NCI-H524 (cell line): ENCODE measurements around the gene CLEC2A.
"Not testable (repeated sequence)": the region's sequence is repeated elsewhere in the genome, so short reads cannot be mapped to it uniquely, and the experiment has no call there.

Experiments
- DNase-seq, 2 experiments: peaks; one replicate each; lab custom pipeline; 2025; lab: John Stamatoyannopoulos, UW

Gene CLEC2A, protein sequence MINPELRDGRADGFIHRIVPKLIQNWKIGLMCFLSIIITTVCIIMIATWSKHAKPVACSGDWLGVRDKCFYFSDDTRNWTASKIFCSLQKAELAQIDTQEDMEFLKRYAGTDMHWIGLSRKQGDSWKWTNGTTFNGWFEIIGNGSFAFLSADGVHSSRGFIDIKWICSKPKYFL

DNA sequence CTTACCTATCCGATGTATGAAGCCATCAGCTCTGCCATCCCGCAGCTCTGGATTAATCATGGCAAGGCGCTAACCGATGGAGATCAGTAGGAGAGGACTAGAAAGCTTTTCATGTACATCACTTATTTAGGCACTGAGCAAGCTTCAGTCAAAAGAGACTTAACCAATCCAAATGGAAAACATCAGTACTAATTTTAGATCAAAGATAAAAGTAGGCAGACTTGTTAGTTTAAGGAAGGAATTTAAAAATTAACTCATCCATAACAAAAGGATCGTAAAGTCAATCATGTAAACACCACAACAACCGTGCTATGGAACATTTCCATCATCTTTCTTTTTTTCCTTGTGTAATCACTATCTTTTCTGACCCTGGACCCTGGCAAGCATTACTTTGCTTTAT lies at the start of gene CLEC2A:
Gene CLEC2A (minus strand): TSS at position 101 of the 400 bp plus-strand sequence. CDS start 41 bp downstream, at position 60.
- no peak for DNase-seq

DNA sequence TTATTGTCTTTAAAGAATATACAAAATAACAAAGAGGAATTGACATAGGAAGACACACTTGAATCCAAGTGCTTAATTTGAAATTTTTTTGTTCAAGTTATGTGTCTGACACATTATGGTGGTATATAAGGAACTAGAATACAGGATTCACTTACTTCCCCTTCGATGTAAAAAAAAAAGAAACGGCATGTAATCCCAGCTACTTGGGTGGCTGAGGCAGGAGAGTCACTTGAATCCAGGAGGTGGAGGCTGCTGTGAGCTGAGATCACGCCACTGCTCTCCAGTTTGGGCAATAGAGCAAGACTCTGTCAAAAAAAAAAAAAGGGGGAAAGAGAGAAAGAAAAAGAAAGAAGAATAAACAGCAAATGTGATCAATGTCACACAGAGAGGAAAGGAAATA lies 48.0 kb upstream of the CLEC2A start:
- no peak for DNase-seq

DNA sequence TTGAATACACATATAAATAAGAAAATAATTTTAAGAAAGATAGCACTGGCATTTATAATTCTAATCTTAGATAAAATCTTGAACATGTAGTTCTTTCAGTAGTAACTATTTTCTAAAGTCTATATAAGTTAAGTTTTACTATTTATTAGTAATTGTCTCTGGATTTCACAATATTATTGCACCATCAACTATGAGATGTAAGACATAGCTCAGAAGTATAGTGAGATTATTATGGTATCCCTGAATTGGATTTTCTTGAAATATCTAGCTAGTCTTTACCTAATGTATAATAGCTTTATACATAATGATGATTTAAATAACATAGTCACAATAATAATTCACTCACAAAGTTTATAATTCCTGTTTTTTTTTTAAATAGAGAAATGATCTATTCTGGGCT lies 45.7 kb upstream of the CLEC2A start:
- no peak for DNase-seq

DNA sequence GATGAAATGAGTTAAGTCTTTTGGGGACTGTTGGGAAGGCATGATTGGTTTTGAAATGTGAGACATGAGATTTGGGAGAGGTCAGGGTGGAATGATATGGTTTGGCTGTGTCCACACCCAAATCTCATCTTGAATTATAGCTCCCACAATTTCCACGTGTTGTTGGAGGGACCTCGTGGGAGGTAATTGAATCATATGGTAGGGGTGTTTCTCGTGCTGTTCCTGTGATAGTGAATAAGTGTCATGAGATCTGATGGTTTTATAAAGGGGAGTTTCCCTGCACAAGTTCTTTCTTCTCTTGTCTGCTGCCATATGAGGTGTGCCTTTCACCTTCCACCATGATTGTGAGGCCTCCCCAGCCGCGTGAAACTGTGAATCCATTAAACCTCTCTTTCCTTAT lies 44.5 kb upstream of the CLEC2A start:
- not testable (repeated sequence) for DNase-seq

DNA sequence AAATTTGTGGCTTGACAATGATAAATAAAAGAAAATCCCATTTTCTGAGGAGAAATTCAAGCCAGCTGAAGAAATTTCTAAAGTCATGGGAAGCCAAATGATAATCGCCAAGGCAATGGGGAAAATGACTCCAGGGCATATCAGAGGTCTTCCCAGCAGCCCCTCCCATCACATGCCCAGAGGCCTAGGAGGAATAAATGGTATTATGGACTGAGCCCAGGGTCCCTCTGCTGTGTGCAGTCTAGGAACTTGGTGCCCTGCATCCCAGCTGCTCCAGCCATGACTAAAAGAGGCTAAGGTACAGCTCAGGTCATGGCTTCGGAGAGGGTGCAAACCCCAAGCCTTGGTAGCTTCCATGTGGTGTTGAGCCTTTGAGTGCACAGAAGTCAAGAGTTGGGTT lies 43.4 kb upstream of the CLEC2A start:
- no peak for DNase-seq

DNA sequence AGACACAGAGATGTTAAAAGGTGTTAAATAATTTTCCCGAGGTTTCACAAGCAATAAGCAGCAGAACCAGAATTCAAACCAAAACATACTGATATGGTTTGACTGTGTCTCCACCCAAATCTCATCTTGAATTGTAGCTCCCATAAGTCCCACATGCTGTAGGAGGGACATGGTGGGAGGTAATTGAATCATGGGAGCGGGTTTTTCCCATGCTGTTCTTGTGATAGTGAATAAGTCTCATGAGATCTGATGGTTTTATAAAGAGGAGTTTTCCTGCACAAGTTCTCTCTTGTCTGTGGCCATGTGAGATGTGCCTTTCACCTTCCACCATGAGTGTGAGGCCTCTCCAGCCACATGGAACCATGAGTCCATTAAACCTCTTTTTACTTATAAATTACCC lies 42.6 kb upstream of the CLEC2A start:
- not testable (repeated sequence) for DNase-seq

DNA sequence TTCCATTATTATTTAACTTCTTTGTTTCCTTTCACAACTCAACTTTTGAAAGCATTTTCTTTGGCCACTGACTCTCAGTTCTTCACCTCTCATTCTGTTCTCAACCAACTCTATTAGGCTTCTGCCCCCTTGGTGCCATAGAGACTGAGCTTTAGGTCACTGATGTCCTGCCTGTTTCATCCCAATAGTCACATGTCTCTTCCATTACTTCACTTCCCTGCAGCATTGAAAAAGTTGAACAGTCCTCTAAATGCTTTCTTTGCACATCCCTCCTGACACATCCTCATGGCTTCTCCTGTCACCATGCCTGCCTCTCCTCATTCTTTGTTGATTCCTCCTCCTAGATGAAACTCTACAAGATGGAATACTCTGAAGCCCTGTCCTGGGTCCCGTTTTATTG lies 41.8 kb upstream of the CLEC2A start:
- DNase-seq = no peak

DNA sequence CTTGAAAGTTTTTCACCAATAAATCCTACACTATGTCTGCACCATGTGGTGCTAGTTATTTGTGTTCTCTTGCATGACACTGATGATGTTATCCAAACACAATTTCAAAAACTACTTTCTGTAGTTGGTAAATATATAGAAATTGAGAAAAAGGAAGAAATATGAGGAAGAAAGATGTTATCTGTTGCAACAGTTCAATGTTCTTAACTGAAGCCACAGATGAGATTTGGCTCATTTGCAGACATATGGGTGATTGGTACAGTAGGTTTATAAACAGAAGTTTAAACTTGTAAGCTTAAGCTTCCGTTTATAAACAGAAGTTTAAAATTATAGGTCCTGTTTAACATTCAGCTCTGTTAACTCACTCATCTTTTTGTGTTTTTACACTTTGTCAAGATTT lies 39.0 kb upstream of the CLEC2A start, which contains the start of gene CLEC12A:
Gene CLEC12A (plus strand): TSS at position 229 of the 400 bp plus-strand sequence. CDS start 188 bp downstream, outside the sequence.
- DNase-seq = no peak

DNA sequence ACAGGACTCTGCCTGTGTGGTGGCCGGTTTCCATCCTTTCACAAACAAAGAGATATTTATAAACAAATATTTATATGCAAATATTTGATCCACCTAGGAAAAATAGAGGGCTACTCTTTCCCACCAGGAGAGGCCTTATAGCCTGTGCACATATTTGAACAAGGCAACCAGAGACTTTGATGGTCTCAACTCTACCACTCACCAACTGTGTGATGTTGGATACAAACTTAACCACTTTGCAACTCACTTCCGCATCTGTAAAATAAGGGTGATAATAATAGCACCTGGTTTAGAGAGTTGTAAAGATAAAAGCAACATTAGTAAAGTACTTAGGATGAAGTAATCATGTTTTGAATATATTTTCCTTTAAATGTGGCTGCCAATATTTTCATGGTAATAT lies 37.5 kb upstream of the CLEC2A start:
- DNase-seq = no peak

DNA sequence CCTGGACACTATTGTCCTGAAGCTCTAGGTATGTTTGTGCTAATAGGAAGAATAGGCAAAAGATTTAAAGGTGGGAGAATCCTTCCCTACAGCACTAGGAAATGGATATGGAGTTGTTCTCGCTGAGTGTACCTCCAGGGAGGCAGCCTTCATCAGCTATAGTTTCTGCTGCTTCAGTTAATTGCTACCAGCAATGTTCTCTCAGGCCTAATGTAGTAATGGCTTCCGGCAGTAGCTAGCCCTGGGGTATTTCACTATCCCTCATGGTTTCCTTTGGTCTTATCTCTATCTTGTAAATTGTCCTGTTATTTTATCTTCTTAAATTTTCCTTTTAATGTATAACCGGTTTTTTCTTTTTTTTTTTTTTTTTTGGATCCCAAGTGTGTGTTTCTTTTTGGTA lies 29.7 kb upstream of the CLEC2A start:
- DNase-seq = no peak

DNA sequence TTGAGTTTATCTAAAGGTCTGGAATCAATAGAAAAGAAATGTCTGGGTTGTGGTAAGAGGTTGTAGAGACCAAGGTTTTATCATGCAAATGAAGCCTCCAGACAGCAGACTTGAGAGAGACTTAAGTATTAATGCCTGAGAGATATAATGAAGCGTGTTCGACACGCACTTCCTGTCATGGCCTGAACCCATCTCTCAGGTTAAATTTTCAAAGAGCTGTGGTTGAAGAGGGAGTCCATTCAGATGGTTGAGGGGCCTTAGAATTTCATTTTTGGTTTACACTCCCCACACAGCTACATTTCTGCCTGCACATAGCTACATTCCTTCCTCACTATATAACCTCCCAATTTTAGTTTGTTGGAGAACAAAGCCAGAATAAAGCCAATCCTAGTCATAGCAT lies 28.9 kb upstream of the CLEC2A start:
- no peak for DNase-seq

DNA sequence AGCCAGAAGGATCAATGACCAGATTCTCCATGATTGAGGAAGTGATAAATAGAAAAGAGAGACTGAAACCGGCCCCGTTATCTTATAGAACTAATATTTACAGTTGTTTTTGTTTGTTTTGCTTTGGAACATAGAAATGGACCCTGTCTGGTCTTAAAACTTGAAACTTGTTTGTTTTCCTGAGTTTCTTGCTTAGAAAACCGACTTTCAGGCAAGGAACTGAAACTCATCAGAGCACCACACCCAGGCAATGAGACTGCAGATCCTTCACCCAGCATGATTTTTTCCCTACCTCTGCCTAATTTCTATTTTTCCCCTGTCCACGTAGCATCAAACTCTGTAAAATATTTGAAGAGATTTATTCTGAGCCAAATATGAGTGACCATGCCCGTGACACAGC lies 28.4 kb upstream of the CLEC2A start:
- DNase-seq = no peak

DNA sequence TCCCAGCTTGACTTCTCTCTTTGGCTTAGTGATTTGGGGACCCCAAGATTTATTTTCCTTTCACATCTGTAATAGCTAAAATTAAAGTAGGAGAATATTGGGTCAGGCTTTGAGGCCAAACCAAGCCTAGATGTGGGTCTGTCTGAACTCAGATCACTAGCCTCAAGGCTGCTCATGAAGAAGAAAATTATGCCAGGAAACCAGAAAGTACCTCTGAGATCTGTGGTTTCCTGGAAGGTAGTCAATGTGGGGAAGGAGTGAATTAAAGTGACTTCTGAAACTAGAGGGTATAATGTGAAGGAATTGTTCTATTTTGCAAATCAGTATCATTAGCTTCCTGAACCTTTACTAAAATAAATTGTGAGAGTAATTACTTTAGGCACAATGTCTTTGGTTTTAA lies 25.7 kb upstream of the CLEC2A start:
- DNase-seq = no peak

DNA sequence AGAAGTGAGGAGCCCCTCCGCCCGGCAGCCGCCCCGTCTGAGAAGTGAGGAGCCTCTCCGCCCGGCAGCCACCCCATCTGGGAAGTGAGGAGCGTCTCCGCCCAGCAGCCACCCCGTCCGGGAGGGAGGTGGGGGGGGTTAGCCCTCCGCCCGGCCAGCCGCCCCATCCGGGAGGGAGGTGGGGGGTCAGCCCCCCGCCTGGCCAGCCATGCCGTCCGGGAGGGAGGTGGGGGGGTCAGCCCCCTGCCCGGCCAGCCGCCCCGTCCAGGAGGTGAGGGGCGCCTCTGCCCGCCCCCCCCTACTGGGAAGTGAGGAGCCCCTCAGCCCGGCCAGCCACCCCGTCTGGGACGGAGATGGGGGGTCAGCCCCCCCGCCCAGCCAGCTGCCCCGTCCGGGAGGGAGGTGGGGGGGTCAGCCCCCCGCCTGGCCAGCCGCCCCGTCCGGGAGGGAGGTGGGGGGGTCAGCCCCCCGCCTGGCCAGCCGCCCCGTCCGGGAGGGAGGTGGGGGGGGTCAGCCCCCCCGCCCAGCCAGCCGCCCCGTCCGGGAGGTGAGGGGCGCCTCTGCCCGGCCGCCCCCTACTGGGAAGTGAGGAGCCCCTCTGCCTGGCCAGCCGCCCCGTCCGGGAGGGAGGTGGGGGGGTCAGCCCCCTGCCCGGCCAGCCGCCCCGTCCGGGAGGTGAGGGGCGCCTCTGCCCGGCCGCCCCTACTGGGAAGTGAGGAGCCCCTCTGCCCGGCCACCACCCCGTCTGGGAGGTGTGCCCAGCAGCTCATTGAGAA lies 21.0 kb upstream of the CLEC2A start:
- not testable (repeated sequence) for DNase-seq

DNA sequence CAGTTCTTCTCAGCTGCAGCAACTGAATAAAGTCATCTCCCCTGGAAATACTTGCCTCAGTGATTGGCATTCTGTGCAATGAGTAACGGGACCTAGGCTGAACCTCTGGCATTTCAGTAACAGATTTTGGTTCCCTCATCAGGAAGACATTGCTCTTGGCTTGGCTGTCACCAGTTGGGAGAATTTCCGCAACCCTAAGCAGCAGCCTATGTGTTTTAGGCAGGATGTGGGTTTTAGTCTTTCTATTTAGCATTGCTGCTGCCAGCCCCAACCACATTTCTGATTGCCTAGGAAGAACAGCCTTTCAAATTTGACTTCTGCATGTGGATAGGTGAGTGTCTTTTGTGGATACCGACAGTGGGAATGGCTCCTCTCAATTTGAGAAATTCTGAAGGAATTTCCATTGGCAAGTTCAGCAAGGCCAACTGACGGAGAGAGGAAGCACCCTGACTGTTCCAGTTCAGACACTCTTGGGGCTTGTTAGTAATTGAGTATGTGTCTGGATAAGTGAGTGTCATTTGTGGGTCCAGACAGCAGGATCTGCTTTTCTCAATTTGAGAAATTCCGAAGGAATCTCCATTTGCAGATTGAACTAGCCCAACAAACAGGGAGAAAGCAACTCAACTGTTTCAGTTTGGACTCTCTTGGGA lies 19.0 kb upstream of the CLEC2A start:
- DNase-seq = no peak

DNA sequence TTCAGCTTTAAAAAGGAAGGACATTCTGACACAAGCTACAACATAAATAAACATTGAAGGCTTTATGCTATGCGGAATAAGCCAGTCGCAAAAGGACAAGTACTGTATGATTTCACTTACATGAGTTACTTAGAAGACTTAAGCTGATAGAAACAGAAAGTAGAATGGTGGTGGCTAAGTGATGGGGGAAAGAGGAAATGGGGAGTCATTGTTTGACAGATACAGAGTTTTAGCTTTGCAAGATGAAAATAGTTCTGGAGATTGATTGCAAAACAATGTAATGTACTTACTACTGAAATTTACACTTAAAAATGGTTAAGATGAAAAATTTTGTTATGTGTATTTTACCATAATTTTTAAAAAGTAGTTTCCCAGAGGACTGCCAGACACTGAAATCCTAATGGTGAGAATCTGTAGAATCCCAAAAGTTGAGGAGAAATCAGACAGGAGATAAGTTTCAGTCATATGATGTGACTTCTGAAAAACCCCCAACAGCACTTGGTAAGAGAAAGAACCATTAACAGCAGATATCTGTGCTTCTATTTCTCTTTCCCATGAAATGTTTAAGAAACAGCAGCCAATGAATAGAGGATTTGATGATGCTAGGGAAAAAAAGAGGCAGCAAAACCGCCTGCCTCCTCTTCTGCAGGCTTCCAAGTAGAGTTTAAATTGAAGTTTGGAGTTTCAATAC lies 16.6 kb upstream of the CLEC2A start:
- DNase-seq = no peak

DNA sequence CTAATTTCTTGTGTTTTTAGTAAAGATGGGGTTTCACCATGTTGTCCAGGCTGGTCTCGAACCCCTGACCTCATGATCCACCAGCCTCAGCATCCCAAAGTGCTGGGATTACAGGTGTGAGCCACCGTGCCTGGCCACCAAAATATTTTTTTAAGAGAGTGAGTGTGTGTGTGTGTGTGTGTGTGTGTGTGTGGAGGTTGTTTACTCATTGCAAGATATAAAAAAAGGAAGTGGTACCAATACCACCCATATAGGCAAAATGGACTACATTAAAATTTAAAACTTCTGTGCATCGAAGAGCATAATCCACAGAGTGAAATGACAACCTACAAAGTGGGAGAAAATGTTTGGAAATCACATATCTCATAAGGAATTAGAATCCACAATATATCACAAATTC lies 15.5 kb upstream of the CLEC2A start:
- no peak for DNase-seq

DNA sequence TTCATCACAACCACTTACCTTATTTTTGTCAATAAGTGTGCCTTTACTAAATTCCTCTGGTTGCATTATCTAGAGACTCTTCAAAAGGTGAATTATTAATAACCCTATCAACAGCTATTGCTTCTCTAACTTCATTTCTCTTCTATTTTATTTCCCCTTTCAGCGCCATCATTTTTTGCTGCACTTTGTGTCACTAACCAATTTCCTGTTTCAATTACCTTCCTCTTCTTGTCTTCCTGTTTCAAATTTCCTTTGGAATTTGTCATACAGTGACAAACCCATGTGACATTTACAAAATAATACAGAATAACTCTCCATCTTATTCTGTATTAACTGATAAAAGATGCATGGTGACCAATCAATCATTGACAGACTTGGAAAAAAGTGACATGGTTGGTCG lies 12.2 kb upstream of the CLEC2A start:
- no peak for DNase-seq

DNA sequence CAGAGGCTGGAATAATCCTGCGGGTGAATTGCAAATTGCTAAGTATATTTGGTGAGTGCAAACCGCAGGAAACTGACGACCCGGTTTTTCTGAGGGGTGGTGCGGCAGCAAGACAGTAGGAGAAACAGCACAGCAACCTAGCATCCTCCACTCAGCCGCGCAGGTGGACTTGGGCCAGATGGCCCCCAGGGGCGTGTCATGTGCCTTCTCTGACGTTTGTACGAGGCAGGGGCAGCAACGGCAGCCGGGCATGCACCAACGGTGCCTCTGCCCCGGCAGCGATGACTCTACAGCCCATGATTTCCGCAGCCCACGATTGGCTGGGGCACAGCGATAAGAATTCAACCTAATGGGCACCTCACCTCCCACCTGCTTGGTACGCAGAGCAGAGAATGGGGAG lies 11.1 kb upstream of the CLEC2A start:
- DNase-seq = no peak

DNA sequence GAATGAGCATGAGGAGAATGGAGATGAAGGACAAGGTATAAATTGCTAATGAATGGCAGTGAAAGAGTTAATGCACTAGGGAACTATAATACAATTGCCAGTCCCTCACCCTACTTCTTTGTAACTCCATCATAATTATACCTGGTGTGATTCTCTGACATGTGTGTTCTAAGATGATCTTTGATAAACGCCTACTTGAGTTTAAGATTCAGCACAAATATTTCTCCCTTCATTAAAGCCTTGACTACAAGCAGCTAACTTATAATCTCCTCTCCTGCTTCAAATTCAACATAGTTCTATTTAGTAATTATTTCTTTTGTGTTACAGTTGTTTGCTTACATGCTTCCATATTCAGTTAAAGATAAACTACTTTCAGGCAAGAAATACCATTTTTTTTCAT lies 9.7 kb upstream of the CLEC2A start:
- no peak for DNase-seq

DNA sequence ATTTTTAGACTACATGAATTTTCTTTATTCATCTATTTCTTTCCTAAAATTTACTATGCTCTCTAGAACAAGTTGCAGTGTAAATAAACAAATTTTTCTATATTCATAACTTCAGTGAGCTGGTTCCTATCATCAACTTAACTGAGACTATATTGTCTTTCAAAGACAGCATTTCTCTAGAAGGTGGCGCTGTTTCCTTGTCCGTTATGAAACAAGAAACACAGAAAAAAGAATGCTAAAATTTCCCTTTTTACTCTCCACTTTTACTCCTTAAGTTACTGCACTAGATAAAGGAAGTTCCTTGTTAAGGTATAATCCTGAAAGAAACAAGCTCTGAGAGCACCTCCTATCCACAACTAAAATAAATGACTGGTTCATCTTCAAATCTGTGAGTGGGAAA lies 8.2 kb upstream of the CLEC2A start:
- DNase-seq = no peak

DNA sequence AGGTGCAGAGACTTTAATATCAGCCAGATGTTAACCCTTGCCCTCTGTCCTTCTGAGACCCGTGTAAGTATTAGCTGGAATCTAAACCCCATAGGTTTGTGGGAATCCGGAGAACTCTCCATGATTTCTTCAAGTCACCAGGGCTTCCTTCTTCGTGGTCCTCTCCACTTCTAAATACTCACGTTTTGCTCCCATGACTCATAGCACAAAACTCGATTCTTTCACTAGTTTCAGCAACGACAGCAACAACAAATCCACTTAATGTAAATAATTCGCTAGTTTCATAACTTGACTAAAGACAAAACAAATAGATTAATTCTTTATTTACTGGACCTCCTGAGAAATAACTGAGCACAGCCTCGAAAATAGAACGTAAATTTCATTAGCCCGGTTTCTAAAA lies 4.4 kb upstream of the CLEC2A start:
- DNase-seq = no peak

DNA sequence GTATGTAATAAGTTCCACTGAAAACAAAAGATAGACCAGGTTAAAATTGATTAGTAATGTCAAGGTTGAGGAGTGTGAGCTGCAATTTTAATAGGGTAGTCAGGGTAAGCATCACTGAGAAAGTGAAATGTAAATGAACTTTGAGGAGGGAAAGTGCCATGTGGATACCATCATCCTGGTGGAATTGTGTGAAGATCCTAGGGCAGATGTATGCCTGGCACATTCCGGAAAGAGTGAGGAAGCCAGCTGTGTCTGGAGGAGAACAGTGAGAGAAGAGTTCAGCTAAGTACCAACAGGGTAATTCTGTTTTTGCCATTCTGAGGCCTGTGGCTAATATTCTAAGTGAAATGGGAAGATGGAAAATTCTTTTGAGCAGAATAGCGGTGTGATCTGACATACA lies 2.9 kb upstream of the CLEC2A start:
- no peak for DNase-seq
